ENCODE measurements around the gene SMIM41. TPM values are rescaled to one million over a fixed set of nuclear protein-coding genes. Genes with fewer than 3 reads are reported as not detected.
A peak's percentile ranks its signal among the peaks of the same experiment; 100 is the strongest.

Gene SMIM41
- total RNA-seq, 1 donor from 2014 or later, result not detected

GRCh38 chr12:52050758-52051541, 28.6 kb upstream of the SMIM41 start, which contains the start of gene NR4A1:
Gene NR4A1 (plus strand): TSS chr12:52051442. CDS start chr12:52054329, 2,887 bp downstream.
- Mint-ChIP-seq H3K27ac (peak within 1 kb of the TSS; percentile 99), H3K4me1 (ENCODE audit: low read depth) (peaks cover 29% of the 10 kb centered on the region), H3K9me3 (ENCODE audit: low read depth) (no peaks in the 10 kb centered on the region), H3K4me3 (ENCODE audit: low read depth) (peak within 1 kb of the TSS; percentile 87), H3K36me3 (ENCODE audit: insufficient read depth) (peaks cover 1% of the 10 kb centered on the region), H3K27me3 (peaks cover 5% of the 10 kb centered on the region)
- TF ChIP-seq, protein P1, sequence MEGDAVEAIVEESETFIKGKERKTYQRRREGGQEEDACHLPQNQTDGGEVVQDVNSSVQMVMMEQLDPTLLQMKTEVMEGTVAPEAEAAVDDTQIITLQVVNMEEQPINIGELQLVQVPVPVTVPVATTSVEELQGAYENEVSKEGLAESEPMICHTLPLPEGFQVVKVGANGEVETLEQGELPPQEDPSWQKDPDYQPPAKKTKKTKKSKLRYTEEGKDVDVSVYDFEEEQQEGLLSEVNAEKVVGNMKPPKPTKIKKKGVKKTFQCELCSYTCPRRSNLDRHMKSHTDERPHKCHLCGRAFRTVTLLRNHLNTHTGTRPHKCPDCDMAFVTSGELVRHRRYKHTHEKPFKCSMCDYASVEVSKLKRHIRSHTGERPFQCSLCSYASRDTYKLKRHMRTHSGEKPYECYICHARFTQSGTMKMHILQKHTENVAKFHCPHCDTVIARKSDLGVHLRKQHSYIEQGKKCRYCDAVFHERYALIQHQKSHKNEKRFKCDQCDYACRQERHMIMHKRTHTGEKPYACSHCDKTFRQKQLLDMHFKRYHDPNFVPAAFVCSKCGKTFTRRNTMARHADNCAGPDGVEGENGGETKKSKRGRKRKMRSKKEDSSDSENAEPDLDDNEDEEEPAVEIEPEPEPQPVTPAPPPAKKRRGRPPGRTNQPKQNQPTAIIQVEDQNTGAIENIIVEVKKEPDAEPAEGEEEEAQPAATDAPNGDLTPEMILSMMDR (IDR thresholded peaks at IDR 0.05; ENCODE audit: unreplicated experiment), result no peak
- DNase-seq (ENCODE audit: low spot score, unreplicated experiment), result peak; percentile 95

- TF ChIP-seq, protein P1 (IDR thresholded peaks at IDR 0.05; ENCODE audit: unreplicated experiment), result no peak
- Mint-ChIP-seq H3K4me3 (ENCODE audit: low read depth) (peak overlapping the region; percentile 87), H3K9me3 (ENCODE audit: low read depth) (no peaks in the 10 kb centered on the region), H3K27me3 (peaks cover 5% of the 10 kb centered on the region), H3K27ac (peak overlapping the region; percentile 99), H3K36me3 (ENCODE audit: insufficient read depth) (peaks cover 1% of the 10 kb centered on the region), H3K4me1 (ENCODE audit: low read depth) (peaks cover 29% of the 10 kb centered on the region)
- DNase-seq (ENCODE audit: low spot score, unreplicated experiment), result no peak
Observed at GRCh38 chr12:52052468-52053186, 26.9 kb upstream of the SMIM41 start.

DNA sequence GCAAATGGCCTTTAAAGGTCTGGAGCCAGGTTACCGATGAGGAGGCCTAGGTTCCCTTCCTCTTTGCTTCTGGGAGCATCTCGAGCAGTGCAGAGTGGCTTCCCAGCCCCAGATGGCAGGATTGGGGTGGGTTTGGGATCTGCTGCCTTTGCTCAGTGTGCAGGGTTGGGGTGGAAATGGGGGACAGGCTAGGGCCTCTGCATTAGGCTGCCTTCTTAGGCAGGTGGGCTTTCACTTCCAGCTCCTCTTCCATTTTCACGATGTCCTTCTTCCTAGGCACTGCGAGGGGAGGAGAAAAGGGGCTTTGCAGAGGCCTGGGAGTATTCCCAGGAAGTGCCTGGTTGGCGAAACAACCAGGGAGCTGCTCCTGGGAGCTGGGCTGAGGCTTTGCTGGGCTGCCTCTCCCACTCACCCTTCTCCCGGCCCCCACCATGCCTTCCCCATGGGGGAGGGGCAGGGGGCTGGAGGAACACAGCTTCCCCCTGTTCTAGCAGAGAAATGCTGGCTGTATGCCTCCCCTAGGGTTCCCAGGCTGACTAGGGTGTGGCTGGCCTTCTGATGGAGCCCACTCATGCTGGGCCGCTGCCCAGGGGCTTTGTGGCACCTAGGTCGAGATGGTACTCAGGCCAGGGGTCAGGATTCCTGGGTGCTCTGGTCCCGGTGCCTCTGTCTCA, 25.8 kb upstream of the SMIM41 start:
- no peak overlapping the region for H3K27ac Mint-ChIP-seq
- no peak for DNase-seq (ENCODE audit: low spot score, unreplicated experiment)
- TF ChIP-seq, protein P1 (IDR thresholded peaks at IDR 0.05; ENCODE audit: unreplicated experiment), result no peak
- peaks cover 1% of the 10 kb centered on the region for H3K36me3 Mint-ChIP-seq (ENCODE audit: insufficient read depth)
- H3K27me3 Mint-ChIP-seq, result peaks cover 5% of the 10 kb centered on the region
- H3K9me3 Mint-ChIP-seq (ENCODE audit: low read depth), result no peaks in the 10 kb centered on the region
- H3K4me1 Mint-ChIP-seq (ENCODE audit: low read depth), result peaks cover 29% of the 10 kb centered on the region
- no peak overlapping the region for H3K4me3 Mint-ChIP-seq (ENCODE audit: low read depth)

GRCh38 chr12:52054231-52054832, 25.2 kb upstream of the SMIM41 start:
- Mint-ChIP-seq H3K27ac (no peak overlapping the region), H3K4me1 (ENCODE audit: low read depth) (peaks cover 26% of the 10 kb centered on the region), H3K36me3 (ENCODE audit: insufficient read depth) (peaks cover 1% of the 10 kb centered on the region), H3K27me3 (peaks cover 2% of the 10 kb centered on the region), H3K9me3 (ENCODE audit: low read depth) (no peaks in the 10 kb centered on the region), H3K4me3 (ENCODE audit: low read depth) (no peak overlapping the region)
- TF ChIP-seq, protein P1 (IDR thresholded peaks at IDR 0.05; ENCODE audit: unreplicated experiment), result no peak
- DNase-seq (ENCODE audit: low spot score, unreplicated experiment), result no peak

Data from progenitor cell of endocrine pancreas (in vitro differentiated cells).